GM12864 (cell line): ENCODE measurements around the gene CCDC92.

Experiments
- DNase-seq: peaks from one replicate; pipeline ENCODE4 v3.0.0-alpha.2; 2011; ENCODE audit warnings: low read depth
- H3K4me3 ChIP-seq: 2 replicates; pipeline ENCODE4 v1.5.1; 2011; ENCODE audit warnings: mild to moderate bottlenecking, low read depth, low read length, control low read depth
- CTCF ChIP-seq: IDR thresholded peaks from 2 replicates; pipeline ENCODE4 v1.5.1; 2011; ENCODE audit warnings: low read depth, mild to moderate bottlenecking, moderate library complexity, low read length, control low read depth, inconsistent platforms; ENCODE audit errors: missing control alignments

CCDC92 gene

DNA sequence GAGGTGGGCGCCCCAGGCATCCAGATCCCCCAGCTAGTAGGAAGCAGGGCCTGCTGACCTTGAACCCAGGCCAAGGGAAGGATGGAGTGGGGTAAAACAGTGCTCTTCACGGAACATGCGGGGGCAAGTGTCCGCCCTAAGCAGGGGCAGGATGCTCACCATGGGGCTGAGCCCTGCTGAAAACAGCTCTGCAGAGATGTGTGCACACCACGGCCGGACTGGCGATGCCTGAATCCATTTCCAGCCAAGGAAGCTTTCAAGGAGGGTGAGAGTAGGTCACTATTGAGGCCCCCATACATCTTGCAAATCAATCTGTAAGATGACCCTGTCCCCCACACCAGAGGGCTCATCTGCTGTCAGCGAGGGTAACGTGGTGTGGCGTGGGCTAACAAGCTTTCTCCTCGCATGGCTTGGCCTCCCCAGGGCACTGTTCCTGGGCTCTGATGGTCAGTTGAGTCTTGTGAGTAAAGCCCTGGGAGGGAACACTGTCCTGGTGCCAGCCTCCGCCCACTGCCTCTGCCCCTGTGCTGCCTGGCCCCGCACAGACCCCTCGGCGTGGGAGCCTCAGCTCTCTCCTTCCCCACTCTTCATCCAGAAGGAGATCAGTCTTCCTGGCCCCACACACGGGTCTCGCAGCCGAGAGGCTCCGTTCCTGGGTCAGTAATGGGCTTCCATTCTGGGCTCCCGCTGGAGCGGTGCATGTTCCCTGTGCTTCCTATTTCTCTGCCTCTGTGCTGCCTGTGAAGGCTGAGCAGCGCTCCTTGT lies 69.1 kb downstream of the CCDC92 start:
- no peak for TF ChIP-seq CTCF
- no peak overlapping the region for H3K4me3 ChIP-seq
- no peak for DNase-seq

DNA sequence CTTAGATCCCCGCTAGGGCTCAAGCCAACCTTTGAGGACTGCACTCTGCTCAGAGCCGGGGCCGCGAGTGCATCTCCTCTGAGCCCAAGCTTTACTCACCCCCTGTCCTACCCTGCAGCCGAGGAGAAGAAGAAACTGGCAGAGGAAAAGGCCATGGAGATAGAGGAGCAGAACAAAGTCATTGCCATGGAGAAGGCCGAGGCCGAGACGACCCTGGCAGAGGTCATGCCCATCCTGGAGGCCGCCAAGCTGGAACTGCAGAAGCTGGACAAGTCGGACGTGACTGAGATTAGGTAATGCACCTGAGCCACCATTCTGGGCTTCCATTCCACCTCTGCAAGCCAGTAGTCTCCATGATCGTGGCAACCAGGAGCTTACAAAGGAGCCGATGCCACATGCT lies 69.8 kb downstream of the CCDC92 start:
- no peak for TF ChIP-seq CTCF
- H3K4me3 ChIP-seq = no peak overlapping the region
- DNase-seq = no peak

- DNase-seq = no peak
- no peak overlapping the region for H3K4me3 ChIP-seq
- no peak for TF ChIP-seq CTCF
These were observed 71.7 kb downstream of the CCDC92 start for GRCh38 chr12:123900871-123901376.

DNA sequence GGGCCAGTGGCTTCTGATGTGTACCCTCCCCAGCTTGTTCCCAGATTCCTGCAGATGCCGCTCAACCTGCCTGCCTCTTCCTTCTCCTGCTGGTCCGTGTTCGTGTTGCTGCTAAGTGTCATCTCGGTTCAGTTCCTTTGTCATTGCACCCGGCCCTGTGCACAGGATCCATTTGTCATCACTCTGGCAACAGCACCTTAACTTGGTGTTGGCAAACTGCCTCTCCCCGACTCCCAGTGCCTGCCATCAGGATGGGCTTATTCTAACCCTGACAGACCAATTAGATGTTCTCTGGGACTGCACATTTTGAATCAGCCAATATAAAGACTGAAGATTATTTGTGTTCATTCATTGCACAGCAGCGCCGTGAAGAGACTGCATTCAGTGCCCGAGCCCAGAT lies 73.3 kb downstream of the CCDC92 start:
- DNase-seq = no peak
- no peak for TF ChIP-seq CTCF
- no peak overlapping the region for H3K4me3 ChIP-seq

DNA sequence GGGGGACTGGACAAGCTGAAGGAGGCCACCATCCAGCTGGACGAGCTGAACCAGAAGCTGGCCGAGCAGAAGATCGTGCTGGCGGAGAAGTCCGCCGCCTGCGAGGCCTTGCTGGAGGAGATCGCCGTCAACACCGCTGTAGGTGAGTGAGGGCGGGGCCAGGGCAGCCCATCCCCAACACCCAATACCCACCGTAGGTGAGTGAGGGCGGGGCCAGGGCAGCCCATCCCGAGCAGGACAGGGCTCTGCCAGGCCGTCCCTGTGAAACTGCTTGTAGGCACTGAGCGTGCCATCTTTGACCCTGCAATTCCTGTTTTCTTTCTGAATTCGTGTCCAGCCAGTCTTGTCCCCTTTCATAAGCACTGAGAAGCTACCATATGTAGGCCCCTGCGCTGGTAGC lies 74.0 kb downstream of the CCDC92 start:
- TF ChIP-seq CTCF = no peak
- no peak for DNase-seq
- no peak overlapping the region for H3K4me3 ChIP-seq

GRCh38 chr12:123897221-123897620 lies 75.4 kb downstream of the CCDC92 start:
- H3K4me3 ChIP-seq = no peak overlapping the region
- DNase-seq = no peak
- no peak for TF ChIP-seq CTCF

DNA sequence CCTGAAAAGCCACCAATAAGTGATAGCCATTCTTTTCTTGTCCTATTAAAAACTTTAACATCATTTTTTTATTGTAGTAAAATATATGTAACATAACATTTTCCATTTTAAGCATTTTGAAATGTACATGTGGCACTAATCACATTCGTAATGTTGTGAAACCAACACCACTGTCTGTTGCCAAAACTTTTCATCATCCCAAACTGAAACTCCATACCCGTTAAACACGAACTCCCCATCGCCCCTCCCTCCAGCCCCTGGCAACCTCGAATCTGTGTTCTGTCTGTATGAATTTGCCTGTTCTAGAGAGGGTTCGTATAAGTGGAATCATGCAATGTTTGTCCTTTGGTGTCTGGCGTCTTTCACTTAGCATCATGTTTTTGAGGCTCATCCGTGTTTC lies 75.9 kb downstream of the CCDC92 start:
- no peak overlapping the region for H3K4me3 ChIP-seq
- DNase-seq = no peak
- no peak for TF ChIP-seq CTCF
